ENCODE measurements around the gene ARHGEF39. TPM values are rescaled to one million over a fixed set of nuclear protein-coding genes. Genes with fewer than 3 reads are reported as not detected.
"Not testable (repeated sequence)": the region's sequence is repeated elsewhere in the genome, so short reads cannot be mapped to it uniquely, and the experiment has no call there.

The ARHGEF39 gene
- total RNA-seq, 1 donor from 2014 or later, result 0.89 TPM

DNA sequence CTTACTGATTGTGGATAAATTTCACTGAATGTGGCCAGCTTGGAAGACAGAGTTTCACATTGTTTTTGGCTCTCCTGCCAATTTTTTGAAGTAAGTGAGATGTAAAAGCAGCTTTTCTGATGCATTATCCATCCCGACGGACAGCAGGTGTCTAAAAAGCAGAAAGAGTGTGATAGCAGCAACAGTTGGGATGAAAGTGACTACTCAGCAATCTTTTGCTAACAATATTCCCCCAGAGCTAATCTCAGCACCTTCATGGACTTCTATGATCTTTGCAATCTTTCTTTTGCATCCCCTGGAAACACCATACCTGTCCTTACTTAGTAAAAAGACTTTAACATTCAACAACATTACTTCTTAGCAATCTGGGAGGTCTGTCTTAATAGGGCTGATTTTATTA lies 52.2 kb downstream of the ARHGEF39 start:
- intact Hi-C loops (cut with micrococcal nuclease), result no loop called here
- ChIA-PET POLR2A (interaction anchor here (0.7 to 15.6 kb wide), 5 partner anchors 8 to 119 kb away, joined by 3 to 549 read pairs (median 5); partner anchors contain the start of genes CCDC107, CREB3, RMRP and SIT1), CTCF (interaction anchor here (0.6 to 13.1 kb wide), 9 partner anchors 9 to 150 kb away, joined by 3 to 162 read pairs (median 8); partner anchors contain the start of genes ARHGEF39, CCDC107, CREB3 and RMRP)
- Mint-ChIP-seq H3K4me3 (no peak overlapping the region), H3K27ac (peak overlapping the region; percentile 97), H3K9me3 (no peaks in the 10 kb centered on the region), H3K4me1 (peaks cover 73% of the 10 kb centered on the region), H3K36me3 (ENCODE audit: low read depth) (peaks cover 88% of the 10 kb centered on the region), H3K27me3 (no peaks in the 10 kb centered on the region)
- TF ChIP-seq CTCF (IDR thresholded peaks at IDR 0.05), result no peak
- no peak for DNase-seq
- no peak for ATAC-seq (ENCODE audit: low read depth)

GRCh38 chr9:35612066-35612465 lies 52.9 kb downstream of the ARHGEF39 start:
- ChIA-PET CTCF (interaction anchor here (0.6 to 13.1 kb wide), 13 partner anchors 8 to 200 kb away, joined by 3 to 162 read pairs (median 8); partner anchors contain the start of genes ARHGEF39, CCDC107, CREB3 and RGP1), POLR2A (interaction anchor here (1.0 to 15.6 kb wide), 3 partner anchors 39 to 120 kb away, joined by 4 to 549 read pairs (median 6); partner anchors contain the start of genes CCDC107, CREB3, RMRP and SIT1)
- intact Hi-C loops (cut with micrococcal nuclease); DNase-seq; H3K4me3 Mint-ChIP-seq; H3K9me3 Mint-ChIP-seq; H3K27me3 Mint-ChIP-seq; ATAC-seq (ENCODE audit: low read depth): not testable (repeated sequence)
- Mint-ChIP-seq H3K36me3 (ENCODE audit: low read depth) (peaks cover 88% of the 10 kb centered on the region), H3K4me1 (peaks cover 67% of the 10 kb centered on the region), H3K27ac (peak overlapping the region; percentile 36)

DNA sequence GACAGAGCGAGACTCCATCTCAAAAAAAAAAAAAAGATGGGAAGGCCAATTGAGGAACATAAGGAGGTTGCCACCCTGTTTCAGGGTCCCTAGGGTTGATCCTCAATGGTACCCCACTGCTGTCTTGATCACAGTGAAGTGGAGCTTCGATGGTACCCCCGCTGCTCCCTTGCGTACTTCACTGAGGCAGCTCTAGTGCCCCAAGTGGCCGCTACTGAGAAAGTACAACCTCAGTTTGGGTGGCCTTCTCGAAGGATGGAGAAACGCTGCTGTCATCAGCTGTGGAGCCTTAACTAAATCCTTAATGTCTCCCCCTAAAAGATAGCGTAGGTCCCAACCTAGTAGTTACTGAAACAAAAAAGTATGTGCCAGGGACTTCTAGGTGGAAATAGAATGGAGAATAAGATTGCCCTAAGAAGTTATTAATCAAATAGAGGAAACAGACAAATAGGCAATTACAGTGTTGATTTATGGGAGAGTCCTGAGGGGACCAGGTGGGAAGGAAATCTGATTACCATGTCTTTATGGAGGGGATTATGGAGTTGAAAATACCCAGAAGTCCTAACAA lies 53.7 kb downstream of the ARHGEF39 start:
- Mint-ChIP-seq H3K27ac (peak overlapping the region; percentile 54), H3K27me3 (no peaks in the 10 kb centered on the region), H3K36me3 (ENCODE audit: low read depth) (peaks cover 86% of the 10 kb centered on the region), H3K9me3 (no peaks in the 10 kb centered on the region), H3K4me1 (peaks cover 66% of the 10 kb centered on the region), H3K4me3 (no peak overlapping the region)
- peak; percentile 94 for ATAC-seq (ENCODE audit: low read depth)
- intact Hi-C loops (cut with micrococcal nuclease), result no loop called here
- ChIA-PET CTCF (interaction anchor here (0.8 to 13.1 kb wide), 14 partner anchors 9 to 532 kb away, joined by 3 to 162 read pairs (median 5); partner anchors contain the start of genes ARHGEF39, CCDC107, CREB3 and FANCG), POLR2A (interaction anchor here (0.7 to 15.6 kb wide), 6 partner anchors 7 to 121 kb away, joined by 3 to 549 read pairs (median 4); partner anchors contain the start of genes CCDC107, CD72, CREB3 and RMRP)
- no peak for TF ChIP-seq CTCF (IDR thresholded peaks at IDR 0.05)
- DNase-seq, result no peak

DNA sequence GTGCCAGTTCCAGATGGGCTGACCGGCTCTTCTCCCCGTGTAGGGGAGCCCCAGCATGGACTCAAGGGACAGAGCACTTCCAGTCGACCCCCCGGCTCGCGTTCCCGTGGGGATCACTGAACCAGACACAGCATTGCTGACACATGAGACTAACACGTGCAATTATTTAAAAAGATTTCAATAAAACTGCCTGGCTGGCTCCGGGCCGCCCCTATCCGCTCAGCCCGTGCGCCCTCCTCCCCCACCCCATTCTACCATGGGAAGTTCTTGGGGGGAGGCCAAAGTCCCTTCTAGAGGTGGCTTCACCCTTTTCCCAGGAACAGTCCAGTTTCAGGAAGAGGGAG lies 55.2 kb downstream of the ARHGEF39 start:
- no peak overlapping the region for H3K27ac Mint-ChIP-seq
- no peak overlapping the region for H3K4me3 Mint-ChIP-seq
- H3K36me3 Mint-ChIP-seq (ENCODE audit: low read depth), result peaks cover 72% of the 10 kb centered on the region
- ChIA-PET CTCF (interaction anchor here (4.1 to 13.1 kb wide), 2 partner anchors 38 to 86 kb away, joined by 35 to 162 read pairs; partner anchors contain the start of gene SIT1), POLR2A (interaction anchor here (2.1 to 15.6 kb wide), 3 partner anchors 8 to 87 kb away, joined by 9 to 549 read pairs (median 32); partner anchors contain the start of genes CCDC107, CD72, RMRP and SIT1)
- H3K9me3 Mint-ChIP-seq, result no peaks in the 10 kb centered on the region
- no peak for TF ChIP-seq CTCF (IDR thresholded peaks at IDR 0.05)
- peaks cover 56% of the 10 kb centered on the region for H3K4me1 Mint-ChIP-seq
- ATAC-seq (ENCODE audit: low read depth), result no peak
- H3K27me3 Mint-ChIP-seq, result no peaks in the 10 kb centered on the region
- no peak for DNase-seq
- intact Hi-C loops (cut with micrococcal nuclease), result no loop called here

Other genes starting within 250 kb of the ARHGEF39 start
- gene RUSC2, start 175.1 kb downstream of the ARHGEF39 start, total RNA-seq, result 0.24 and 0.29 TPM in 2 replicates
- gene TESK1, start 59.9 kb downstream of the ARHGEF39 start, total RNA-seq, result 48.7 and 51.9 TPM in 2 replicates
- 118 and 125 TPM in 2 replicates for gene CD72, start 46.8 kb downstream of the ARHGEF39 start, total RNA-seq
- gene SIT1, start 14.3 kb downstream of the ARHGEF39 start, total RNA-seq, result 27.5 and 28.0 TPM in 2 replicates
- gene RMRP, start 7.2 kb downstream of the ARHGEF39 start, total RNA-seq, result 8,247 and 9,516 TPM in 2 replicates
- 32.5 and 34.5 TPM in 2 replicates for gene CCDC107, start 6.9 kb downstream of the ARHGEF39 start, total RNA-seq
- 0.86 TPM in 1 of 2 replicates, not detected in the other for gene CA9, start 8.7 kb upstream of the ARHGEF39 start, total RNA-seq
- 1.9 and 2.0 TPM in 2 replicates for gene TPM2, start 24.7 kb upstream of the ARHGEF39 start, total RNA-seq
- 327 and 362 TPM in 2 replicates for gene TLN1, start 67.0 kb upstream of the ARHGEF39 start, total RNA-seq
- 13.8 and 16.9 TPM in 2 replicates for gene CREB3, start 67.5 kb upstream of the ARHGEF39 start, total RNA-seq
- 93.4 and 104 TPM in 2 replicates for gene GBA2, start 84.0 kb upstream of the ARHGEF39 start, total RNA-seq
- 23.8 and 25.4 TPM in 2 replicates for gene RGP1, start 84.1 kb upstream of the ARHGEF39 start, total RNA-seq
- gene MSMP, start 89.1 kb upstream of the ARHGEF39 start, total RNA-seq, result 0.78 and 1.2 TPM in 2 replicates
- 4.4 and 4.6 TPM in 2 replicates for gene NPR2, start 126.4 kb upstream of the ARHGEF39 start, total RNA-seq
- gene SPAG8, start 147.1 kb upstream of the ARHGEF39 start, total RNA-seq, result 1.8 and 4.0 TPM in 2 replicates
- gene HINT2, start 149.8 kb upstream of the ARHGEF39 start, total RNA-seq, result 27.9 and 34.0 TPM in 2 replicates
- gene FAM221B, start 163.5 kb upstream of the ARHGEF39 start, total RNA-seq, result not detected in 2 replicates
- 5.0 and 8.0 TPM in 2 replicates for gene TMEM8B, start 164.0 kb upstream of the ARHGEF39 start, total RNA-seq
- gene OR13J1, start 205.2 kb upstream of the ARHGEF39 start, total RNA-seq, result not detected in 2 replicates
- gene HRCT1, start 241.0 kb upstream of the ARHGEF39 start, total RNA-seq, result not detected in 2 replicates
- gene SPAAR, start 244.3 kb upstream of the ARHGEF39 start, total RNA-seq, result not detected in 2 replicates